ENCODE measurements around the gene UBA52. TPM values are rescaled to one million over a fixed set of nuclear protein-coding genes. Genes with fewer than 3 reads are reported as not detected.

Gene UBA52
- polyA plus RNA-seq, 1 donor from 2014 or later: 765 TPM

- Histone ChIP-seq H3F3A (ENCODE audit: insufficient read depth, low read length, poor library complexity, severe bottlenecking) (no peaks in the 10 kb centered on the region), H3K4me3 (ENCODE audit: low read length) (peak overlapping the region; percentile 86), H2AFZ (ENCODE audit: low read depth, low read length) (no peak overlapping the region), H3K9ac (ENCODE audit: low read length) (peak overlapping the region; percentile 93), H3K27me3 (ENCODE audit: insufficient read depth, low read depth, low read length) (peaks cover 40% of the 10 kb centered on the region), H3K79me2 (replicated peaks; ENCODE audit: insufficient read depth, low read length) (no peaks in the 10 kb centered on the region), H3K27ac (ENCODE audit: low read length) (peak overlapping the region; percentile 64), H3K9me2 (ENCODE audit: insufficient read depth, low read length) (no peaks in the 10 kb centered on the region), H3K9me3 (ENCODE audit: low read length) (no peaks in the 10 kb centered on the region), H3K36me3 (ENCODE audit: insufficient read depth, low read length) (no peaks in the 10 kb centered on the region), H4K20me1 (ENCODE audit: insufficient read depth) (no peaks in the 10 kb centered on the region), H3K4me2 (ENCODE audit: low read length) (peak overlapping the region; percentile 55)
- no peak for TF ChIP-seq EP300 (conservative IDR thresholded peaks at IDR 0.05; ENCODE audit: poor library complexity, severe bottlenecking)
- TF ChIP-seq TAF1 (IDR thresholded peaks at IDR 0.05; ENCODE audit: low read depth): no peak
- TF ChIP-seq CTCF (IDR thresholded peaks at IDR 0.05; ENCODE audit: poor library complexity, severe bottlenecking): no peak
- no peak for TF ChIP-seq EZH2 (IDR thresholded peaks at IDR 0.05; ENCODE audit: borderline replicate concordance, insufficient read depth, low read length, poor library complexity, severe bottlenecking)
- TF ChIP-seq MXI1 (conservative IDR thresholded peaks at IDR 0.05; ENCODE audit: poor library complexity, severe bottlenecking): no peak
- TF ChIP-seq SMC3 (conservative IDR thresholded peaks at IDR 0.05; ENCODE audit: poor library complexity): no peak
- no peak for TF ChIP-seq REST (IDR thresholded peaks at IDR 0.05; ENCODE audit: borderline replicate concordance)
- TF ChIP-seq POLR2AphosphoS5 (IDR thresholded peaks at IDR 0.05): no peak
- no peak for TF ChIP-seq RAD21 (conservative IDR thresholded peaks at IDR 0.05)
These were observed 42.1 kb downstream of the UBA52 start for GRCh38 chr19:18613589-18614234.

GRCh38 chr19:18616023-18616422 is 44.4 kb downstream of the UBA52 start:
- Histone ChIP-seq H3F3A (ENCODE audit: insufficient read depth, low read length, poor library complexity, severe bottlenecking) (no peaks in the 10 kb centered on the region), H3K4me3 (ENCODE audit: low read length) (no peak overlapping the region), H3K9me2 (ENCODE audit: insufficient read depth, low read length) (no peaks in the 10 kb centered on the region), H3K36me3 (ENCODE audit: insufficient read depth, low read length) (no peaks in the 10 kb centered on the region), H3K4me2 (ENCODE audit: low read length) (no peak overlapping the region), H3K9me3 (ENCODE audit: low read length) (no peaks in the 10 kb centered on the region), H4K20me1 (ENCODE audit: insufficient read depth) (no peaks in the 10 kb centered on the region), H3K27ac (ENCODE audit: low read length) (no peak overlapping the region), H3K79me2 (replicated peaks; ENCODE audit: insufficient read depth, low read length) (no peaks in the 10 kb centered on the region), H3K27me3 (ENCODE audit: insufficient read depth, low read depth, low read length) (peaks cover 16% of the 10 kb centered on the region), H3K9ac (ENCODE audit: low read length) (no peak overlapping the region), H2AFZ (ENCODE audit: low read depth, low read length) (no peak overlapping the region)
- TF ChIP-seq SMC3 (conservative IDR thresholded peaks at IDR 0.05; ENCODE audit: poor library complexity): no peak
- no peak for TF ChIP-seq MXI1 (conservative IDR thresholded peaks at IDR 0.05; ENCODE audit: poor library complexity, severe bottlenecking)
- TF ChIP-seq EP300 (conservative IDR thresholded peaks at IDR 0.05; ENCODE audit: poor library complexity, severe bottlenecking): no peak
- TF ChIP-seq CTCF (IDR thresholded peaks at IDR 0.05; ENCODE audit: poor library complexity, severe bottlenecking): no peak
- TF ChIP-seq RAD21 (conservative IDR thresholded peaks at IDR 0.05): no peak
- no peak for TF ChIP-seq EZH2 (IDR thresholded peaks at IDR 0.05; ENCODE audit: borderline replicate concordance, insufficient read depth, low read length, poor library complexity, severe bottlenecking)
- TF ChIP-seq REST (IDR thresholded peaks at IDR 0.05; ENCODE audit: borderline replicate concordance): no peak
- no peak for TF ChIP-seq POLR2AphosphoS5 (IDR thresholded peaks at IDR 0.05)
- no peak for TF ChIP-seq TAF1 (IDR thresholded peaks at IDR 0.05; ENCODE audit: low read depth)

Data from neural cell (in vitro differentiated cells).